ENCODE data around the gene HRH1.

GRCh38 chr3:11230832-11231231 lies 76.5 kb downstream of the HRH1 start:
- TF ChIP-seq POLR2A (IDR thresholded peaks at IDR 0.05; ENCODE audit: low read depth, low read length) (no peak), POLR2AphosphoS5 (IDR thresholded peaks at IDR 0.05; ENCODE audit: low read depth, low read length) (no peak), TAF1 (IDR thresholded peaks at IDR 0.05; ENCODE audit: low read depth, low read length) (no peak), PAX5 (IDR thresholded peaks at IDR 0.05; ENCODE audit: insufficient read depth, low read length, severe bottlenecking) (no peak), POU2F2 (IDR thresholded peaks at IDR 0.05; ENCODE audit: low read depth, low read length) (no peak)
